Neural crest cell (in vitro differentiated cells): ENCODE data around the gene ARSK. TPM values are rescaled to one million over a fixed set of nuclear protein-coding genes. Genes with fewer than 3 reads are reported as not detected.

Experiments
- DNase-seq: peaks from one replicate; pipeline ENCODE4 v3.0.0; 2021; ENCODE audit warnings: low read depth, mixed read lengths, low spot score
- H3K27ac Mint-ChIP-seq: one replicate; pipeline ENCODE4 v1.8.0; 2021; ENCODE audit warnings: mild to moderate bottlenecking, mixed read lengths; ENCODE audit not compliant: unreplicated experiment
- H3K27me3 Mint-ChIP-seq: 2 replicates; pipeline ENCODE4 v1.8.0; 2021; ENCODE audit warnings: low read depth, mild to moderate bottlenecking, mixed read lengths
- H3K36me3 Mint-ChIP-seq: 2 replicates; pipeline ENCODE4 v1.8.0; 2021; ENCODE audit warnings: low read depth, mild to moderate bottlenecking, mixed read lengths
- H3K4me1 Mint-ChIP-seq: 2 replicates; pipeline ENCODE4 v1.8.0; 2021; ENCODE audit warnings: mixed read lengths
- H3K4me3 Mint-ChIP-seq: one replicate; pipeline ENCODE4 v1.8.0; 2021; ENCODE audit warnings: mild to moderate bottlenecking, mixed read lengths
- H3K9me3 Mint-ChIP-seq: 2 replicates; pipeline ENCODE4 v1.8.0; 2021; ENCODE audit warnings: mixed read lengths
- CTCF ChIP-seq: fragments of 200-600 bp; sonication (generic); conservative IDR thresholded peaks from 2 replicates; pipeline ENCODE4 v1.5.0; 2021; ENCODE audit warnings: antibody characterized with exemption, mild to moderate bottlenecking
- total RNA-seq: library from RNA; stranded (reverse); gene quantifications from 2 replicates; pipeline ENCODE4 v1.2.1, GENCODE V29; 2021

The ARSK gene
- total RNA-seq, 1 donor from 2014 or later: 8.9 TPM

DNA sequence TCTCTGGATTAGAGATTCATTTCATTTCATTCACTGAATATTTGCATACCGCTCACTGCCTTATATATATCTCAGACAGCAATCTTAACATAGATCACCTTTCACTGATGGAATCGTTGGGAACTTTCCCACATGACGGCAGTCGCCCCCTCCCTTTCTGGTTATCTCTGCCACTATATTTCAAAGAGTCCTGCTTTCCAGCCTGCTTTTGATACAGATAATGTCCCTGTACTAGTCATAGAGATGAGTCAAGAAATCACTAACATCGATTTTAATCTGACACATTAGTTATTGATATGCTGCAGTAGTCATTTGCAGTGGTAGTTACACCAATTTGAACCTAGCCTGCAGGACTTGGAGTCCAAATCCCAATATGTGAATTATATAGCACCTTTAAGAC, 8.5 kb downstream of the ARSK start:
- no peak overlapping the region for H3K27ac Mint-ChIP-seq
- H3K9me3 Mint-ChIP-seq: no peaks in the 10 kb centered on the region
- no peak for DNase-seq
- no peak for TF ChIP-seq CTCF
- H3K27me3 Mint-ChIP-seq: no peaks in the 10 kb centered on the region
- H3K36me3 Mint-ChIP-seq: no peaks in the 10 kb centered on the region
- H3K4me3 Mint-ChIP-seq: no peak overlapping the region
- no peaks in the 10 kb centered on the region for H3K4me1 Mint-ChIP-seq

GRCh38 chr5:95564450-95564849, 9.5 kb downstream of the ARSK start:
- no peak for TF ChIP-seq CTCF
- Mint-ChIP-seq H3K27ac (no peak overlapping the region), H3K27me3 (no peaks in the 10 kb centered on the region), H3K4me1 (no peaks in the 10 kb centered on the region), H3K36me3 (no peaks in the 10 kb centered on the region), H3K9me3 (no peaks in the 10 kb centered on the region), H3K4me3 (no peak overlapping the region)
- no peak for DNase-seq

DNA sequence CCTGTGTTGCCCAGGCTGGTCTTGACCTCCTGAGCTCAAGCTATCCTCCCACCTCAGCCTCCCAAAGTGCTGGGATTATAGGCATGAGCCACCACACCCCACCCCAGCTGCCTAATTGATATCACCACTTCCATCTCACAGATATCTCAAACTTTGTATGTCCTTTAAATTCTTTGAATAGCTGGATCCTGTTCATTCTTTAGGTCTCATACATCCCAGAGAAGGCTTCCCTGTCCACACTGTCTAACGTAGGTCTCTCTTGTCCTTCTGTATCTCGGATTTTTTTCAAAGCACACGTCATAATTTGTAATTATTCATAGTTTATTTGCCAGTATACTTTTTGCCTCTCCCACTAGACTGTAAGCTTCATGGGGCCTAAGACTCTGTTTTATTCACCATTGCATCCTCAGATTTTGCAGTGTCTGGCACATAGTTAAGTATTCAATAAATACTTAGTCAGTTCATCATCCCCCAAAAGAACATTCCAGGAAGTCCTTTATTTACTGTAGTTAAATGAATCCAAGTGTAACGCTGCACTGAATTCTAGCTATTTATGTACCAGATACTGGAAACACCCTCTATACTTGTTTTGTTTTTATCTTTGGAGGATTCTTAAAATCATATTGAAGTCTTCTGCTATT, 10.5 kb downstream of the ARSK start:
- no peaks in the 10 kb centered on the region for H3K27me3 Mint-ChIP-seq
- no peak overlapping the region for H3K27ac Mint-ChIP-seq
- no peaks in the 10 kb centered on the region for H3K9me3 Mint-ChIP-seq
- no peak overlapping the region for H3K4me3 Mint-ChIP-seq
- no peaks in the 10 kb centered on the region for H3K36me3 Mint-ChIP-seq
- no peak for DNase-seq
- no peak for TF ChIP-seq CTCF
- no peaks in the 10 kb centered on the region for H3K4me1 Mint-ChIP-seq

GRCh38 chr5:95572016-95572415, 17.1 kb downstream of the ARSK start:
- peaks cover 20% of the 10 kb centered on the region for H3K36me3 Mint-ChIP-seq
- no peak for DNase-seq
- H3K9me3 Mint-ChIP-seq: no peaks in the 10 kb centered on the region
- no peak for TF ChIP-seq CTCF
- H3K27ac Mint-ChIP-seq: no peak overlapping the region
- H3K4me3 Mint-ChIP-seq: no peak overlapping the region
- no peaks in the 10 kb centered on the region for H3K27me3 Mint-ChIP-seq
- H3K4me1 Mint-ChIP-seq: no peaks in the 10 kb centered on the region

- Mint-ChIP-seq H3K9me3 (no peaks in the 10 kb centered on the region), H3K27me3 (no peaks in the 10 kb centered on the region), H3K4me3 (no peak overlapping the region), H3K4me1 (no peaks in the 10 kb centered on the region), H3K27ac (no peak overlapping the region), H3K36me3 (peaks cover 5% of the 10 kb centered on the region)
- TF ChIP-seq CTCF: no peak
- no peak for DNase-seq
These were observed 26.7 kb downstream of the ARSK start for GRCh38 chr5:95581576-95581975.

DNA sequence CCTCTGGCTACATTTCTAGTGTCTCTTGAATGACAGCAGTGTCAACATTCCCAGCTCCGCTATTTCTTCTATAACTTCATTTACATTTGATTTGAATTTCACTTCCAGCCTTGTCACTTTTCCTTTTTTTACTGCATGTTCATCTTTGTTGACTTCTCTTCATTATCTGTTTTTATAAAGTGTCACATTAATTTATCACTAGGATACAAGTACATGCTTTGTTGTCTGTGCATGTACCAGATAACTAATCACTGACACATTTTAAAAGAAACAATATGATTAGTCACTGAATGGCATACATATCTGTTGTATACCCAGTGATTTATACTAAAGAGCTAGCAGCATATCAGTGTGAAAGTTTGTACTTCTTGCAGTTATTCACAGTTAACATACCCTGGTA, 29.1 kb downstream of the ARSK start:
- Mint-ChIP-seq H3K4me1 (no peaks in the 10 kb centered on the region), H3K27ac (no peak overlapping the region), H3K4me3 (no peak overlapping the region), H3K9me3 (no peaks in the 10 kb centered on the region), H3K36me3 (peaks cover 4% of the 10 kb centered on the region), H3K27me3 (no peaks in the 10 kb centered on the region)
- DNase-seq: no peak
- TF ChIP-seq CTCF: no peak
